Activated CD4-positive, alpha-beta T cell treated with anti-CD3 and anti-CD28 coated beads, Interleukin-2, amount 10 ng/mL, durations not matched to agents 24 days and 14 days (primary cell): ENCODE results near the gene MED26. TPM values are rescaled to one million over a fixed set of nuclear protein-coding genes. Genes with fewer than 3 reads are reported as not detected.

Experiments used
- total RNA-seq: library from RNA; stranded (reverse); gene quantifications from 2 replicates; pipeline ENCODE4 v1.2.3, GENCODE V29; 2022

Gene MED26
- total RNA-seq, 1 donor from 2014 or later, result 15.5 TPM

Other genes starting within 250 kb of the MED26 start
- 36.5 and 36.6 TPM in 2 replicates for gene EPS15L1, start 156.2 kb downstream of the MED26 start, total RNA-seq
- gene CALR3, start 132.0 kb downstream of the MED26 start, total RNA-seq, result not detected in 2 replicates
- gene C19orf44, start 131.8 kb downstream of the MED26 start, total RNA-seq, result 4.9 and 5.4 TPM in 2 replicates
- 88.6 and 89.8 TPM in 2 replicates for gene CHERP, start 85.8 kb downstream of the MED26 start, total RNA-seq
- 60.2 and 65.0 TPM in 2 replicates for gene SLC35E1, start 55.8 kb downstream of the MED26 start, total RNA-seq
- 66.1 and 69.9 TPM in 2 replicates for gene SMIM7, start 31.9 kb upstream of the MED26 start, total RNA-seq
- gene TMEM38A, start 32.9 kb upstream of the MED26 start, total RNA-seq, result 0.42 and 0.83 TPM in 2 replicates
- not detected in 2 replicates for gene NWD1, start 91.6 kb upstream of the MED26 start, total RNA-seq
- gene SIN3B, start 201.2 kb upstream of the MED26 start, total RNA-seq, result 40.2 and 43.9 TPM in 2 replicates